Mesendoderm (in vitro differentiated cells): ENCODE measurements around the gene SLC39A1.
A peak's percentile ranks its signal among the peaks of the same experiment; 100 is the strongest.

Experiments used
- DNase-seq: peaks from one replicate; pipeline ENCODE4 v3.0.0; 2013
- H2AK5ac ChIP-seq: 2 replicates; pipeline ENCODE4 v1.6.1; 2013; ENCODE audit warnings: low read length, inconsistent platforms
- H2BK120ac ChIP-seq: 2 replicates; pipeline ENCODE4 v1.6.1; 2013; ENCODE audit warnings: low read depth, mild to moderate bottlenecking, low read length, moderate library complexity, mixed read lengths
- H2BK15ac ChIP-seq: replicated peaks from 2 replicates; pipeline ENCODE4 v1.6.1; 2013; ENCODE audit warnings: low read depth, mild to moderate bottlenecking, moderate library complexity
- H2BK5ac ChIP-seq: 2 replicates; pipeline ENCODE4 v1.6.1; 2013; ENCODE audit warnings: low read length, inconsistent platforms
- H3K18ac ChIP-seq: 2 replicates; pipeline ENCODE4 v1.6.1; 2013; ENCODE audit warnings: mild to moderate bottlenecking, low read length, mixed read lengths
- H3K23ac ChIP-seq: one replicate; pipeline ENCODE4 v1.6.1; 2013; ENCODE audit warnings: low read length
- H3K27ac ChIP-seq: 2 replicates; pipeline ENCODE4 v1.5.1; 2013; ENCODE audit warnings: low read depth, mild to moderate bottlenecking, inconsistent platforms, low read length, moderate library complexity
- H3K27me3 ChIP-seq: 2 replicates; pipeline ENCODE4 v1.6.1; 2013; ENCODE audit warnings: low read length, control low read depth, mild to moderate bottlenecking, inconsistent platforms; ENCODE audit not compliant: insufficient read depth, poor library complexity
- H3K36me3 ChIP-seq: 2 replicates; pipeline ENCODE4 v1.6.1; 2013; ENCODE audit warnings: low read length, inconsistent platforms; ENCODE audit not compliant: control insufficient read depth, insufficient read depth
- H3K4ac ChIP-seq: one replicate; pipeline ENCODE4 v1.6.1; 2013; ENCODE audit warnings: low read depth, mild to moderate bottlenecking, low read length, moderate library complexity
- H3K4me1 ChIP-seq: 2 replicates; pipeline ENCODE4 v1.6.1; 2013; ENCODE audit warnings: low read depth, low read length, inconsistent platforms; ENCODE audit not compliant: control insufficient read depth
- H3K4me2 ChIP-seq: 2 replicates; pipeline ENCODE4 v1.6.1; 2013; ENCODE audit warnings: low read length
- H3K4me3 ChIP-seq: 2 replicates; pipeline ENCODE4 v1.5.1; 2013; ENCODE audit warnings: mild to moderate bottlenecking, low read length
- H3K56ac ChIP-seq: one replicate; pipeline ENCODE4 v1.6.1; 2013; ENCODE audit warnings: low read length
- H3K79me1 ChIP-seq: 2 replicates; pipeline ENCODE4 v1.6.1; 2013; ENCODE audit warnings: low read length, inconsistent platforms
- H3K79me2 ChIP-seq: 2 replicates; pipeline ENCODE4 v1.6.1; 2013; ENCODE audit warnings: mild to moderate bottlenecking, low read length; ENCODE audit not compliant: control insufficient read depth, insufficient read depth
- H3K9ac ChIP-seq: 2 replicates; pipeline ENCODE4 v1.6.1; 2013; ENCODE audit warnings: low read length, inconsistent platforms
- H4K5ac ChIP-seq: one replicate; pipeline ENCODE4 v1.6.1; 2013; ENCODE audit warnings: low read length
- H4K8ac ChIP-seq: one replicate; pipeline ENCODE4 v1.6.1; 2013; ENCODE audit warnings: low read depth, mild to moderate bottlenecking, control low read depth, low read length, moderate library complexity
- WGBS: extraction: QIAGEN DNeasy Blood & Tissue Kit; methylation state at CpG from one replicate; pipeline ENCODE4 v1.1.7; 2013; ENCODE audit warnings: low lambda C conversion rate, missing lambda C conversion rate; ENCODE audit not compliant: insufficient coverage; ENCODE audit errors: extremely low coverage; 5-methylcytosine and 5-hydroxymethylcytosine counted together

The SLC39A1 gene

GRCh38 chr1:153954826-153955225 is 8.5 kb downstream of the SLC39A1 start:
- Histone ChIP-seq H3K36me3 (peaks cover 11% of the 10 kb centered on the region), H4K5ac (no peak overlapping the region), H3K4me3 (no peak overlapping the region), H3K18ac (no peak overlapping the region), H3K4me2 (no peak overlapping the region), H2BK120ac (no peak overlapping the region), H3K27me3 (no peaks in the 10 kb centered on the region), H4K8ac (no peak overlapping the region), H2BK15ac (no peak overlapping the region), H3K23ac (no peak overlapping the region), H3K79me2 (peaks cover 41% of the 10 kb centered on the region), H3K4ac (no peak overlapping the region), H2BK5ac (no peak overlapping the region), H3K79me1 (peaks cover 33% of the 10 kb centered on the region), H3K4me1 (peaks cover 6% of the 10 kb centered on the region), H3K56ac (no peak overlapping the region), H3K27ac (no peak overlapping the region), H2AK5ac (no peak overlapping the region), H3K9ac (no peak overlapping the region)
- no CpG with 5 or more reads among the region's 10 CpGs for WGBS
- DNase-seq: no peak

GRCh38 chr1:153953859-153954365 is 9.4 kb downstream of the SLC39A1 start:
- peaks cover 12% of the 10 kb centered on the region for H3K36me3 ChIP-seq
- H4K5ac ChIP-seq: no peak overlapping the region
- H3K56ac ChIP-seq: no peak overlapping the region
- no peak overlapping the region for H3K4ac ChIP-seq
- no peak overlapping the region for H2BK15ac ChIP-seq
- H3K27me3 ChIP-seq: no peaks in the 10 kb centered on the region
- H3K4me2 ChIP-seq: no peak overlapping the region
- H3K79me2 ChIP-seq: peaks cover 41% of the 10 kb centered on the region
- peaks cover 6% of the 10 kb centered on the region for H3K4me1 ChIP-seq
- no peak overlapping the region for H3K23ac ChIP-seq
- H2BK120ac ChIP-seq: no peak overlapping the region
- H3K18ac ChIP-seq: no peak overlapping the region
- DNase-seq: no peak
- no peak overlapping the region for H3K9ac ChIP-seq
- H3K79me1 ChIP-seq: peaks cover 32% of the 10 kb centered on the region
- H4K8ac ChIP-seq: no peak overlapping the region
- H3K27ac ChIP-seq: no peak overlapping the region
- H3K4me3 ChIP-seq: no peak overlapping the region
- no peak overlapping the region for H2AK5ac ChIP-seq
- WGBS: no CpG with 5 or more reads among the region's 4 CpGs
- no peak overlapping the region for H2BK5ac ChIP-seq

GRCh38 chr1:153951801-153952200 is 11.5 kb downstream of the SLC39A1 start:
- Histone ChIP-seq H3K4me2 (no peak overlapping the region), H3K36me3 (peaks cover 16% of the 10 kb centered on the region)

GRCh38 chr1:153951183-153951582 is 12.2 kb downstream of the SLC39A1 start:
- no peak overlapping the region for H3K4ac ChIP-seq
- peaks cover 21% of the 10 kb centered on the region for H3K79me1 ChIP-seq
- no peak overlapping the region for H2AK5ac ChIP-seq
- H3K27ac ChIP-seq: no peak overlapping the region
- H3K18ac ChIP-seq: no peak overlapping the region
- H3K79me2 ChIP-seq: peaks cover 23% of the 10 kb centered on the region
- no peak overlapping the region for H3K4me2 ChIP-seq
- no peak overlapping the region for H4K5ac ChIP-seq
- H3K56ac ChIP-seq: no peak overlapping the region
- no peak for DNase-seq
- H3K9ac ChIP-seq: no peak overlapping the region
- no peak overlapping the region for H2BK120ac ChIP-seq
- H2BK5ac ChIP-seq: no peak overlapping the region
- no CpG with 5 or more reads among the region's 11 CpGs for WGBS
- H2BK15ac ChIP-seq: no peak overlapping the region
- no peaks in the 10 kb centered on the region for H3K27me3 ChIP-seq
- H3K4me3 ChIP-seq: no peak overlapping the region
- H3K23ac ChIP-seq: no peak overlapping the region
- H3K4me1 ChIP-seq: no peaks in the 10 kb centered on the region
- H4K8ac ChIP-seq: no peak overlapping the region
- peaks cover 16% of the 10 kb centered on the region for H3K36me3 ChIP-seq

More at GRCh38 chr1:153951801-153952200, 11.5 kb downstream of the SLC39A1 start:
- H2BK120ac ChIP-seq: no peak overlapping the region
- no peak overlapping the region for H3K27ac ChIP-seq
- WGBS: no CpG with 5 or more reads among the region's 2 CpGs
- no peak overlapping the region for H3K56ac ChIP-seq
- DNase-seq: no peak
- H3K4me1 ChIP-seq: peaks cover 3% of the 10 kb centered on the region
- no peak overlapping the region for H3K23ac ChIP-seq
- H3K27me3 ChIP-seq: no peaks in the 10 kb centered on the region
- H4K8ac ChIP-seq: no peak overlapping the region
- no peak overlapping the region for H2BK15ac ChIP-seq
- no peak overlapping the region for H3K18ac ChIP-seq
- H3K4ac ChIP-seq: no peak overlapping the region
- H3K4me3 ChIP-seq: no peak overlapping the region
- no peak overlapping the region for H3K9ac ChIP-seq
- H2AK5ac ChIP-seq: no peak overlapping the region
- H4K5ac ChIP-seq: no peak overlapping the region
- H3K79me2 ChIP-seq: peaks cover 29% of the 10 kb centered on the region
- no peak overlapping the region for H2BK5ac ChIP-seq
- H3K79me1 ChIP-seq: peaks cover 24% of the 10 kb centered on the region

GRCh38 chr1:153946622-153947241 is 16.6 kb downstream of the SLC39A1 start, which contains the start of gene DENND4B:
Gene DENND4B, minus strand, starts transcription at chr1:153946718. Its CDS starts 2,344 bp downstream, at chr1:153944374.
- peak within 1 kb of the TSS; percentile 97 for H3K4ac ChIP-seq
- H3K4me2 ChIP-seq: peak within 1 kb of the TSS; percentile 95
- no peak within 1 kb of the TSS for H2BK15ac ChIP-seq
- H3K27ac ChIP-seq: peak within 1 kb of the TSS; percentile 60
- peak within 1 kb of the TSS; percentile 97 for H3K56ac ChIP-seq
- H2BK5ac ChIP-seq: no peak within 1 kb of the TSS
- peak within 1 kb of the TSS; percentile 96 for H3K9ac ChIP-seq
- peak within 1 kb of the TSS; percentile 85 for H3K4me3 ChIP-seq
- no peak within 1 kb of the TSS for H4K8ac ChIP-seq
- no peak within 1 kb of the TSS for H2AK5ac ChIP-seq
- peaks cover 8% of the 10 kb centered on the region for H3K36me3 ChIP-seq
- no peak within 1 kb of the TSS for H4K5ac ChIP-seq
- H2BK120ac ChIP-seq: no peak within 1 kb of the TSS
- WGBS: no CpG with 5 or more reads among the region's 28 CpGs
- peak within 1 kb of the TSS; percentile 97 for H3K18ac ChIP-seq
- no peaks in the 10 kb centered on the region for H3K27me3 ChIP-seq
- H3K79me2 ChIP-seq: peaks cover 8% of the 10 kb centered on the region
- DNase-seq: peak; percentile 92
- peaks cover 14% of the 10 kb centered on the region for H3K79me1 ChIP-seq
- peak within 1 kb of the TSS; percentile 15 for H3K23ac ChIP-seq
- no peaks in the 10 kb centered on the region for H3K4me1 ChIP-seq
